ENCODE measurements around the gene ITGAE.

The ITGAE gene

GRCh38 chr17:3739422-3740124 is 61.4 kb downstream of the ITGAE start:
- TF ChIP-seq ISL1 (CRISPR knock-in tag; IDR thresholded peaks at IDR 0.05) (no peak), ARNTL (CRISPR knock-in tag; IDR thresholded peaks at IDR 0.05; ENCODE audit: borderline replicate concordance, low read depth) (no peak), TOX (CRISPR knock-in tag; IDR thresholded peaks at IDR 0.05; ENCODE audit: borderline replicate concordance) (no peak)
- no peak for ATAC-seq

- no peak for ATAC-seq
- no peak for TF ChIP-seq PPARA (CRISPR knock-in tag; IDR thresholded peaks at IDR 0.05; ENCODE audit: borderline replicate concordance)
- TF ChIP-seq OSR1 (CRISPR knock-in tag; IDR thresholded peaks at IDR 0.05) = no peak
- TF ChIP-seq, protein P1, sequence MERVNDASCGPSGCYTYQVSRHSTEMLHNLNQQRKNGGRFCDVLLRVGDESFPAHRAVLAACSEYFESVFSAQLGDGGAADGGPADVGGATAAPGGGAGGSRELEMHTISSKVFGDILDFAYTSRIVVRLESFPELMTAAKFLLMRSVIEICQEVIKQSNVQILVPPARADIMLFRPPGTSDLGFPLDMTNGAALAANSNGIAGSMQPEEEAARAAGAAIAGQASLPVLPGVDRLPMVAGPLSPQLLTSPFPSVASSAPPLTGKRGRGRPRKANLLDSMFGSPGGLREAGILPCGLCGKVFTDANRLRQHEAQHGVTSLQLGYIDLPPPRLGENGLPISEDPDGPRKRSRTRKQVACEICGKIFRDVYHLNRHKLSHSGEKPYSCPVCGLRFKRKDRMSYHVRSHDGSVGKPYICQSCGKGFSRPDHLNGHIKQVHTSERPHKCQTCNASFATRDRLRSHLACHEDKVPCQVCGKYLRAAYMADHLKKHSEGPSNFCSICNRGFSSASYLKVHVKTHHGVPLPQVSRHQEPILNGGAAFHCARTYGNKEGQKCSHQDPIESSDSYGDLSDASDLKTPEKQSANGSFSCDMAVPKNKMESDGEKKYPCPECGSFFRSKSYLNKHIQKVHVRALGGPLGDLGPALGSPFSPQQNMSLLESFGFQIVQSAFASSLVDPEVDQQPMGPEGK (CRISPR knock-in tag; IDR thresholded peaks at IDR 0.05; ENCODE audit: borderline replicate concordance) = no peak
- TF ChIP-seq ZC3H10 (CRISPR knock-in tag; IDR thresholded peaks at IDR 0.05) = no peak
- no peak for TF ChIP-seq CSDC2 (CRISPR knock-in tag; IDR thresholded peaks at IDR 0.05)
- TF ChIP-seq RARB (CRISPR knock-in tag; IDR thresholded peaks at IDR 0.05) = no peak
- no peak for TF ChIP-seq POU6F1 (CRISPR knock-in tag; IDR thresholded peaks at IDR 0.05; ENCODE audit: borderline replicate concordance, low read depth)
- TF ChIP-seq, protein P2, sequence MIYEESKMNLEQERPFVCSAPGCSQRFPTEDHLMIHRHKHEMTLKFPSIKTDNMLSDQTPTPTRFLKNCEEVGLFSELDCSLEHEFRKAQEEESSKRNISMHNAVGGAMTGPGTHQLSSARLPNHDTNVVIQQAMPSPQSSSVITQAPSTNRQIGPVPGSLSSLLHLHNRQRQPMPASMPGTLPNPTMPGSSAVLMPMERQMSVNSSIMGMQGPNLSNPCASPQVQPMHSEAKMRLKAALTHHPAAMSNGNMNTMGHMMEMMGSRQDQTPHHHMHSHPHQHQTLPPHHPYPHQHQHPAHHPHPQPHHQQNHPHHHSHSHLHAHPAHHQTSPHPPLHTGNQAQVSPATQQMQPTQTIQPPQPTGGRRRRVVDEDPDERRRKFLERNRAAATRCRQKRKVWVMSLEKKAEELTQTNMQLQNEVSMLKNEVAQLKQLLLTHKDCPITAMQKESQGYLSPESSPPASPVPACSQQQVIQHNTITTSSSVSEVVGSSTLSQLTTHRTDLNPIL (CRISPR knock-in tag; IDR thresholded peaks at IDR 0.05; ENCODE audit: low read depth) = no peak
- no peak for TF ChIP-seq CSRNP3 (CRISPR knock-in tag; IDR thresholded peaks at IDR 0.05)
- no peak for TF ChIP-seq BACH2 (CRISPR knock-in tag; IDR thresholded peaks at IDR 0.05; ENCODE audit: borderline replicate concordance)
- TF ChIP-seq ZNF70 (CRISPR knock-in tag; IDR thresholded peaks at IDR 0.05) = no peak
- TF ChIP-seq TCF4 (CRISPR knock-in tag; IDR thresholded peaks at IDR 0.05; ENCODE audit: borderline replicate concordance) = no peak
Measured at GRCh38 chr17:3738562-3739295, 62.3 kb downstream of the ITGAE start.

DNA sequence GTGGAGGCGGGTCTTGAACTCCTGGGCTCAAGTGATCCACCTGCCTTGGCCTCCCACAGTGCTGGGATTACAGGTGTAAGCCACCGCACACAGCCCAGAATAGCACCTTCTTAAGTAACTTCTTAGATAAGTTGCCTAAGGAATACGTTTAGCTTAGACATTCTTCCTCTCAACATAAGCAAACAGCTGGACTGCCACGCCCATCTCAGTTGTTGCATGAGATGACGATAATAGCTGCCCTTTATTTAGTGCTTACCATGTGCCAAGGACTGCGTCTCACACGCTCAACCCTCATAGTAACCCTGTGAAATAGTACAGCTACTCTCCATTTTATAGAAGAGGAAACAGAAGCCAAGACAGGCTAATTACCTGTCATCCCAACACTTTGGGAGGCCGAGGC is 65.5 kb downstream of the ITGAE start:
- ATAC-seq = no peak
- no peak for TF ChIP-seq ZNF565 (CRISPR knock-in tag; conservative IDR thresholded peaks at IDR 0.05; ENCODE audit: low read depth)
- TF ChIP-seq ZFP3 (CRISPR knock-in tag; IDR thresholded peaks at IDR 0.05) = no peak
- TF ChIP-seq BACH2 (CRISPR knock-in tag; IDR thresholded peaks at IDR 0.05; ENCODE audit: borderline replicate concordance) = no peak
- TF ChIP-seq CSDC2 (CRISPR knock-in tag; IDR thresholded peaks at IDR 0.05) = no peak
- no peak for TF ChIP-seq TCF4 (CRISPR knock-in tag; IDR thresholded peaks at IDR 0.05; ENCODE audit: borderline replicate concordance)
- no peak for TF ChIP-seq PPARA (CRISPR knock-in tag; IDR thresholded peaks at IDR 0.05; ENCODE audit: borderline replicate concordance)
- TF ChIP-seq, protein P2 (CRISPR knock-in tag; IDR thresholded peaks at IDR 0.05; ENCODE audit: low read depth) = no peak
- TF ChIP-seq CSRNP3 (CRISPR knock-in tag; IDR thresholded peaks at IDR 0.05) = no peak
- TF ChIP-seq, protein P1 (CRISPR knock-in tag; IDR thresholded peaks at IDR 0.05; ENCODE audit: borderline replicate concordance) = no peak
- TF ChIP-seq ZFP30 (CRISPR knock-in tag; IDR thresholded peaks at IDR 0.05) = no peak
- TF ChIP-seq ZNF8 (CRISPR knock-in tag; IDR thresholded peaks at IDR 0.05) = no peak
- TF ChIP-seq RARB (CRISPR knock-in tag; IDR thresholded peaks at IDR 0.05) = no peak
- no peak for TF ChIP-seq ARNTL (CRISPR knock-in tag; IDR thresholded peaks at IDR 0.05; ENCODE audit: borderline replicate concordance, low read depth)
- no peak for TF ChIP-seq GLIS3 (CRISPR knock-in tag; IDR thresholded peaks at IDR 0.05)
- no peak for TF ChIP-seq ZC3H10 (CRISPR knock-in tag; IDR thresholded peaks at IDR 0.05)
- no peak for TF ChIP-seq POU6F1 (CRISPR knock-in tag; IDR thresholded peaks at IDR 0.05; ENCODE audit: borderline replicate concordance, low read depth)
- no peak for TF ChIP-seq OSR1 (CRISPR knock-in tag; IDR thresholded peaks at IDR 0.05)
